ENCODE measurements around the gene CCDC85A. TPM values are rescaled to one million over a fixed set of nuclear protein-coding genes. Genes with fewer than 3 reads are reported as not detected.

The CCDC85A gene
- polyA plus RNA-seq, 1 experiment, result 4.2 TPM

DNA sequence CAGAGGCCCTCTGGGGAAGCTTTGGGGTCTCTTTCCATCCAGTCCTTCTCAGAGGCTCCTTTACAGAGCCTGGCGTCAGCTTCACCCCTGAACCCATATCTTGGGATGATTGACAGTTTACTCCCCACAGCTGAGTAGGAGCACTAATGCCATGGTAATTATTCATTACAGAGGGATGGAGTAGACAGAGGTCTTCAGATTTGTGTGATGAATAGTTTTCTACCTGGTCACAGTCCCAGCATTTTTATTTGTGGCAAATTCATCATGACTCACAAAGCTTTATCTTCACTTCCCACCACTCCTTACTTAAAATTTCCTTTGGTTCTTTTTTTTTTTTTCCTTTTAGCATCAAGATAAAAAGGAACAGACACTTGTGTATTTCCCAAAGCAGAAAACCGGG is 104.2 kb downstream of the CCDC85A start:
- H3K36me3 ChIP-seq (ENCODE audit: control insufficient read depth, insufficient read depth, low read length), result no peaks in the 10 kb centered on the region
- CTCF ChIA-PET, result interaction anchor here (0.6 kb wide), 1 partner anchor 455 kb away, joined by 3 read pairs; no protein-coding TSS in a partner anchor
- no peak for DNase-seq (ENCODE audit: low read depth)
- H3K4me3 ChIP-seq (ENCODE audit: low read depth, low read length), result no peak overlapping the region
- no peaks in the 10 kb centered on the region for H3K27me3 ChIP-seq (ENCODE audit: control insufficient read depth, insufficient read depth, low read length)
- POLR2A ChIA-PET, result no interaction called here
- TF ChIP-seq CTCF (IDR thresholded peaks at IDR 0.05; ENCODE audit: insufficient read depth, low read depth, low read length), result no peak

DNA sequence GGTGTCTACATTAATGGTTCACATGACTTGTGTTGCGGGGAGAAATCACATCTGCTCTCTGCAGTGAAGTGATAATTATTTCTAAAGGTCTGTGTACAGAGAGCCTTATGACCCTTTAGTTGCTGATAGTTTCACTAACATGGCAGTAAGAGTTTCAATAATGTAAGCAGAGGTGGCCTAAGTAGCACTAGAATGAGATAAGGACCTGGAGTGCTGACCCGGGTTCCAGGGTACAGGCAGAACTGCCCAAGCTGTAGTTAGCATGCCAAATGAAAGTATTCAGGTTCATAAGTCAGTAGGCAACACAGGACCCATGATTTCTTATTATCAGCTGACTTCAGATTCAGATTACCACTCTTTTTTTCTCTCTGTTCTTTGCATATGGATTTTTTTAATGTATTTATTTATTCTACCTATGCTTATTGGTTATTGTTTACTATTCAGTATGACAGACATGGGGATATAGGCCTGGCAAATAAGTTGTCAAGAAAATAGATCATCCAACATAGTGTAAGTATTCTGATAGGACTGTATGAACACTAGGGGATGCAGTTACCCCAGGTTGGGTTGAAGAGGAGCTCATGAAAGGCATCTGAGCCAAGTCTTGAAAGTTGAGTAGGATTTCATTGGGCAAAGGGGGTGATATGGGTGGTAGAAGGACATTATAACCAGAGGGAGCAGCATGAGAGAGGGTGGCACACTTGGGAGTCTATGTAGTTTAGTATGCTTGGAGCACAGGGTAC is 105.2 kb downstream of the CCDC85A start:
- POLR2A ChIA-PET, result no interaction called here
- CTCF ChIA-PET, result no interaction called here
- no peak for DNase-seq (ENCODE audit: low read depth)

DNA sequence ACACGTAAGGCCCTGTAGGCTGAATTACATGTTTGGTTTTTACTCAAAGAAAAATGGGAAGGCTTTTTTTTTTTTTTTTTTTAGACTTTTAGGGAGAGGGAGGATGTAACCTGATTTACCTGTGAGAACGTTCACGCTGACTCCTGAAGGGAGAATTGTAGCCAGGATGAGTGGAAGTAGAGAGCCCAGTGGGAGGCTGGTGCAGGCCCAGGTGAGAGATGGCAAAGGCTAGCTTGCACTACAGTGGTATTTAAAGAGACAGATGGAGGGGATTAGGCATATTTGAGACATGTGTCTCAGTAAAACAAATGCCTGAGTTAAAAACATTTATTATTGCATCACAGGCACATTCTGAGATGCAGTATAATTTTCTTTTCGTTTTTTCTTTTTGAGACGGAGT is 107.9 kb downstream of the CCDC85A start:
- Histone ChIP-seq H3K36me3 (ENCODE audit: control insufficient read depth, insufficient read depth, low read length) (no peaks in the 10 kb centered on the region), H3K4me3 (ENCODE audit: low read depth, low read length) (no peak overlapping the region), H3K27me3 (ENCODE audit: control insufficient read depth, insufficient read depth, low read length) (no peaks in the 10 kb centered on the region)
- no peak for TF ChIP-seq CTCF (IDR thresholded peaks at IDR 0.05; ENCODE audit: insufficient read depth, low read depth, low read length)
- ChIA-PET POLR2A (no interaction called here), CTCF (interaction anchor here (0.6 kb wide), 1 partner anchor 515 kb away, joined by 3 read pairs; no protein-coding TSS in a partner anchor)
- no peak for DNase-seq (ENCODE audit: low read depth)

More for the DNA sequence above, 105.2 kb downstream of the CCDC85A start:
- peak; percentile 21; the same call in 1 of the 2 replicates for TF ChIP-seq CTCF (IDR thresholded peaks at IDR 0.05; ENCODE audit: insufficient read depth, low read depth, low read length)
- Histone ChIP-seq H3K36me3 (ENCODE audit: control insufficient read depth, insufficient read depth, low read length) (no peaks in the 10 kb centered on the region), H3K27me3 (ENCODE audit: control insufficient read depth, insufficient read depth, low read length) (no peaks in the 10 kb centered on the region), H3K4me3 (ENCODE audit: low read depth, low read length) (no peak overlapping the region)

GRCh38 chr2:56292951-56293350 is 109.2 kb downstream of the CCDC85A start:
- H3K36me3 ChIP-seq (ENCODE audit: control insufficient read depth, insufficient read depth, low read length), result no peaks in the 10 kb centered on the region
- no peak for DNase-seq (ENCODE audit: low read depth)
- POLR2A ChIA-PET, result no interaction called here
- CTCF ChIA-PET, result no interaction called here
- H3K27me3 ChIP-seq (ENCODE audit: control insufficient read depth, insufficient read depth, low read length), result no peaks in the 10 kb centered on the region
- no peak overlapping the region for H3K4me3 ChIP-seq (ENCODE audit: low read depth, low read length)
- TF ChIP-seq CTCF (IDR thresholded peaks at IDR 0.05; ENCODE audit: insufficient read depth, low read depth, low read length), result no peak

DNA sequence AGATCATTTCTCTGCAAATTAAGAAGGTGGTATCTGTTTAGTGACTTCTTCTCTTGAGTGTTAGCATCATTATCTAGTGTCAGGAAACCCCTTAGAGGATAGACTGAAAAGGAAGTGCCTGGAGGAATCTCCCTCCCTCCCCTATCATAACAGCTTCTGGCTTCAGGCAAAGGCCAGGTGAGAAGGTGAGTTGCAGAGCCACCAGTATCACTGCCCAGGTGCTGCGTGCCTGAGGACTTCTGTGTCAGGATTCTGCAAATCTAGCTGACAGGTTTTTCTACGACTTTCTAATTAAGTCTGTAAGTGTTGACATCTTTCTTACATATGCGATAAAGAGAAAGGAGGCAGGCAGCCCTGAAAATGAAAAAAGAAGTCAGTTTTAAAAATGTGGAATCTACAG is 111.9 kb downstream of the CCDC85A start:
- H3K36me3 ChIP-seq (ENCODE audit: control insufficient read depth, insufficient read depth, low read length), result no peaks in the 10 kb centered on the region
- CTCF ChIA-PET, result no interaction called here
- DNase-seq (ENCODE audit: low read depth), result no peak
- no peaks in the 10 kb centered on the region for H3K27me3 ChIP-seq (ENCODE audit: control insufficient read depth, insufficient read depth, low read length)
- no peak for TF ChIP-seq CTCF (IDR thresholded peaks at IDR 0.05; ENCODE audit: insufficient read depth, low read depth, low read length)
- POLR2A ChIA-PET, result no interaction called here
- H3K4me3 ChIP-seq (ENCODE audit: low read depth, low read length), result no peak overlapping the region

Measured in BJ (cell line).